SK-N-SH treated with all-trans-retinoic acid at 6 μM for 48 hours (cell line): ENCODE measurements around the gene SDC3.

Source experiments
- ATAC-seq: fragments of 200-7000 bp; cut with Tn5 transposase; 3 replicates; pipeline ENCODE4 v1.9.1; 2020; ENCODE audit warnings: mild to moderate bottlenecking, moderate library complexity
- ARNTL ChIP-seq: fragments of 450-650 bp; formaldehyde crosslinking; IDR thresholded peaks from 2 replicates; pipeline ENCODE4 v1.5.0; 2020; ENCODE audit warnings: low read depth, mild to moderate bottlenecking, moderate library complexity, borderline replicate concordance
- BACH2 ChIP-seq: fragments of 250-450 bp; sonication (Bioruptor Pico); IDR thresholded peaks from 2 replicates; pipeline ENCODE4 v1.9.0; 2021; ENCODE audit warnings: mild to moderate bottlenecking, borderline replicate concordance
- CSDC2 ChIP-seq: fragments of 250-450 bp; sonication (Bioruptor Pico); IDR thresholded peaks from 2 replicates; pipeline ENCODE4 v1.5.0; 2020; ENCODE audit warnings: mild to moderate bottlenecking, moderate library complexity
- CSRNP3 ChIP-seq: fragments of 250-450 bp; sonication (Bioruptor Pico); IDR thresholded peaks from 2 replicates; pipeline ENCODE4 v1.5.1; 2021; ENCODE audit warnings: mild to moderate bottlenecking, moderate library complexity
- ESRRG ChIP-seq: fragments of 250-450 bp; sonication (Bioruptor Pico); IDR thresholded peaks from 2 replicates; pipeline ENCODE4 v1.6.1; 2021; ENCODE audit warnings: mild to moderate bottlenecking
- GLIS3 ChIP-seq: fragments of 250-450 bp; sonication (Bioruptor Pico); IDR thresholded peaks from 2 replicates; pipeline ENCODE4 v1.5.0; 2020; ENCODE audit warnings: mild to moderate bottlenecking, moderate library complexity
- ISL1 ChIP-seq: fragments of 250-450 bp; sonication (Bioruptor Pico); IDR thresholded peaks from 2 replicates; pipeline ENCODE4 v2.1.2; 2022; ENCODE audit warnings: mild to moderate bottlenecking, moderate library complexity
- OSR1 ChIP-seq: fragments of 250-450 bp; sonication (Bioruptor Pico); IDR thresholded peaks from 2 replicates; pipeline ENCODE4 v1.8.0; 2022; ENCODE audit warnings: moderate library complexity, mild to moderate bottlenecking, inconsistent platforms
- POU6F1 ChIP-seq: fragments of 250-450 bp; sonication (Bioruptor Pico); IDR thresholded peaks from 2 replicates; pipeline ENCODE4 v1.8.0; 2021; ENCODE audit warnings: low read depth, mild to moderate bottlenecking, moderate library complexity, borderline replicate concordance
- PPARA ChIP-seq: fragments of 250-450 bp; sonication (Bioruptor Pico); IDR thresholded peaks from 2 replicates; pipeline ENCODE4 v1.5.0; 2020; ENCODE audit warnings: mild to moderate bottlenecking, borderline replicate concordance
- RARB ChIP-seq: fragments of 250-450 bp; sonication (Bioruptor Pico); IDR thresholded peaks from 2 replicates; pipeline ENCODE4 v1.8.0; 2021; ENCODE audit warnings: mild to moderate bottlenecking, moderate library complexity
- SNAI2 ChIP-seq: fragments of 250-450 bp; sonication (Bioruptor Pico); IDR thresholded peaks from 2 replicates; pipeline ENCODE4 v1.5.0; 2020; ENCODE audit warnings: mild to moderate bottlenecking, moderate library complexity
- TCF4 ChIP-seq: fragments of 250-450 bp; sonication (Bioruptor Pico); IDR thresholded peaks from 2 replicates; pipeline ENCODE4 v1.8.0; 2021; ENCODE audit warnings: mild to moderate bottlenecking, moderate library complexity, borderline replicate concordance
- TSHZ2 ChIP-seq: fragments of 250-450 bp; sonication (Bioruptor Pico); IDR thresholded peaks from 2 replicates; pipeline ENCODE4 v1.5.0; 2020; ENCODE audit warnings: mild to moderate bottlenecking, moderate library complexity
- ZC3H10 ChIP-seq: fragments of 250-450 bp; sonication (Bioruptor Pico); IDR thresholded peaks from 2 replicates; pipeline ENCODE4 v1.5.1; 2021; ENCODE audit warnings: mild to moderate bottlenecking, moderate library complexity
- ZFP3 ChIP-seq: fragments of 250-450 bp; sonication (Bioruptor Pico); IDR thresholded peaks from 2 replicates; pipeline ENCODE4 v1.5.0; 2020; ENCODE audit warnings: mild to moderate bottlenecking, moderate library complexity
- ZFP30 ChIP-seq: fragments of 450-650 bp; formaldehyde crosslinking; IDR thresholded peaks from 2 replicates; pipeline ENCODE4 v1.5.0; 2022; ENCODE audit warnings: mild to moderate bottlenecking, moderate library complexity
- ZNF565 ChIP-seq: fragments of 450-650 bp; formaldehyde crosslinking; conservative IDR thresholded peaks from 2 replicates; pipeline ENCODE4 v1.5.0; 2020; ENCODE audit warnings: low read depth, mild to moderate bottlenecking, moderate library complexity
- ZNF70 ChIP-seq: fragments of 450-650 bp; formaldehyde crosslinking; IDR thresholded peaks from 2 replicates; pipeline ENCODE4 v1.5.0; 2020; ENCODE audit warnings: mild to moderate bottlenecking, moderate library complexity
- ZNF8 ChIP-seq: fragments of 450-650 bp; formaldehyde crosslinking; IDR thresholded peaks from 2 replicates; pipeline ENCODE4 v1.5.0; 2020; ENCODE audit warnings: mild to moderate bottlenecking, moderate library complexity
- TF ChIP-seq, protein P1 (sequence below): fragments of 250-450 bp; sonication (Bioruptor Pico); IDR thresholded peaks from 2 replicates; pipeline ENCODE4 v1.8.0; 2020; ENCODE audit warnings: mild to moderate bottlenecking, moderate library complexity, borderline replicate concordance

The SDC3 gene

GRCh38 chr1:30927448-30927847 is 18.9 kb upstream of the SDC3 start:
- ATAC-seq = no peak
- TF ChIP-seq ESRRG (CRISPR knock-in tag) (no peak), OSR1 (CRISPR knock-in tag) (no peak), CSRNP3 (CRISPR knock-in tag) (no peak), ZNF565 (CRISPR knock-in tag) (no peak), ZC3H10 (no peak), TSHZ2 (CRISPR knock-in tag) (no peak), BACH2 (CRISPR knock-in tag) (no peak), ISL1 (no peak), POU6F1 (CRISPR knock-in tag) (no peak)
- TF ChIP-seq, protein P1, sequence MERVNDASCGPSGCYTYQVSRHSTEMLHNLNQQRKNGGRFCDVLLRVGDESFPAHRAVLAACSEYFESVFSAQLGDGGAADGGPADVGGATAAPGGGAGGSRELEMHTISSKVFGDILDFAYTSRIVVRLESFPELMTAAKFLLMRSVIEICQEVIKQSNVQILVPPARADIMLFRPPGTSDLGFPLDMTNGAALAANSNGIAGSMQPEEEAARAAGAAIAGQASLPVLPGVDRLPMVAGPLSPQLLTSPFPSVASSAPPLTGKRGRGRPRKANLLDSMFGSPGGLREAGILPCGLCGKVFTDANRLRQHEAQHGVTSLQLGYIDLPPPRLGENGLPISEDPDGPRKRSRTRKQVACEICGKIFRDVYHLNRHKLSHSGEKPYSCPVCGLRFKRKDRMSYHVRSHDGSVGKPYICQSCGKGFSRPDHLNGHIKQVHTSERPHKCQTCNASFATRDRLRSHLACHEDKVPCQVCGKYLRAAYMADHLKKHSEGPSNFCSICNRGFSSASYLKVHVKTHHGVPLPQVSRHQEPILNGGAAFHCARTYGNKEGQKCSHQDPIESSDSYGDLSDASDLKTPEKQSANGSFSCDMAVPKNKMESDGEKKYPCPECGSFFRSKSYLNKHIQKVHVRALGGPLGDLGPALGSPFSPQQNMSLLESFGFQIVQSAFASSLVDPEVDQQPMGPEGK = no peak

- no peak for TF ChIP-seq TCF4 (CRISPR knock-in tag)
- TF ChIP-seq, protein P1 = no peak
- TF ChIP-seq GLIS3 (CRISPR knock-in tag) = no peak
- no peak for TF ChIP-seq ARNTL (CRISPR knock-in tag)
- TF ChIP-seq SNAI2 = no peak
- TF ChIP-seq ZNF70 (CRISPR knock-in tag) = no peak
- TF ChIP-seq ZFP3 (CRISPR knock-in tag) = no peak
- TF ChIP-seq OSR1 (CRISPR knock-in tag) = no peak
- TF ChIP-seq ZNF565 (CRISPR knock-in tag) = no peak
- TF ChIP-seq RARB (CRISPR knock-in tag) = no peak
- no peak for TF ChIP-seq ZNF8 (CRISPR knock-in tag)
- TF ChIP-seq PPARA (CRISPR knock-in tag) = no peak
- TF ChIP-seq POU6F1 (CRISPR knock-in tag) = no peak
- TF ChIP-seq TSHZ2 (CRISPR knock-in tag) = no peak
- TF ChIP-seq CSDC2 (CRISPR knock-in tag) = no peak
- no peak for TF ChIP-seq ZFP30 (CRISPR knock-in tag)
- no peak for TF ChIP-seq CSRNP3 (CRISPR knock-in tag)
- no peak for ATAC-seq
Observed at GRCh38 chr1:30923597-30923996, 15.0 kb upstream of the SDC3 start.
